Stimulated activated CD8-positive, alpha-beta memory T cell treated with anti-CD3 and anti-CD28 coated beads, Interleukin-15, amount 100 ng/mL, for 4 hours (primary cell): ENCODE measurements around the gene SCUBE3.

ENCODE experiments used
- DNase-seq, 2 donors: peaks; one replicate each; pipeline ENCODE4 v3.0.0-alpha.2; 2020; ENCODE audit warnings: low read depth in 2 of 2

SCUBE3 gene

DNA sequence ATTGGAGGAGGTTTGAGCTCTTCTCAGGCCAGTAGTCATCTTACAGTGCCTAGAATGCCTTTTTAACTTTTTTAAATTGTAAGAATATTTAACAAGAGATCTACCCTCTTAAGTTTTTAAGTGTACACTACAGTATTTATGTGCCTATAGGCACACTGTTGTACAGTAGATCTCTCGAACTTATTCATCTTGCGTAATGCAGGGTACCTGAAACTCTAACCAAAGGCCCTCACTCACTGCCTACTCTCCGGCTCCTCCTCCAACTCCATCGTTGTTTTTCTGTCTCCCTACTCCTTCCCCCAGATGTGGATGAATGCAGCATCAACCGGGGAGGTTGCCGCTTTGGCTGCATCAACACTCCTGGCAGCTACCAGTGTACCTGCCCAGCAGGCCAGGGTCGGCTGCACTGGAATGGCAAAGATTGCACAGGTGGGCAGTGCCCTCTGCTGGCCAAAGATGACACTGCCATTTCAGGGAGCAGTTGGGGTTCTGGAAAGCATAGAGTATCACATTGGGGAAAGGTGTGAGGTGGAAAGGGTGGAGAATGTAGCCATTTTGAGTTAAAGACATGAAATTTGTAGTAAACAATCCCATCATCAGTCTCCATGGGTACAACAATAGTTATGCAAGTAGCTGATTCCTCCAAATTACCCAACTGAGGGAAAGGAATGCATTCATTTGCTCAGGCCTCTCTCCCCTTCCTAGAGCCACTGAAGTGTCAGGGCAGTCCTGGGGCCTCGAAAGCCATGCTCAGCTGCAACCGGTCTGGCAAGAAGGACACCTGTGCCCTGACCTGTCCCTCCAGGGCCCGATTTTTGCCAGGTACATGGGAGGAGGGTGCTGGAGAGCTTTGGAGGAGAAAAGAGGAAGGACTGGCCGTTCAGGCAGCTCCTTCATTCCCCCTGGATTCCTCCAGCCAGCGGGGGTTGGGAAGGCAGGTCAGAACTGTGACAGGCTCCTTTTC lies 27.4 kb downstream of the SCUBE3 start:
- DNase-seq = peak; percentile 23 to 36

- DNase-seq = no peak
Measured at GRCh38 chr6:35242486-35242885, 28.7 kb downstream of the SCUBE3 start.

DNA sequence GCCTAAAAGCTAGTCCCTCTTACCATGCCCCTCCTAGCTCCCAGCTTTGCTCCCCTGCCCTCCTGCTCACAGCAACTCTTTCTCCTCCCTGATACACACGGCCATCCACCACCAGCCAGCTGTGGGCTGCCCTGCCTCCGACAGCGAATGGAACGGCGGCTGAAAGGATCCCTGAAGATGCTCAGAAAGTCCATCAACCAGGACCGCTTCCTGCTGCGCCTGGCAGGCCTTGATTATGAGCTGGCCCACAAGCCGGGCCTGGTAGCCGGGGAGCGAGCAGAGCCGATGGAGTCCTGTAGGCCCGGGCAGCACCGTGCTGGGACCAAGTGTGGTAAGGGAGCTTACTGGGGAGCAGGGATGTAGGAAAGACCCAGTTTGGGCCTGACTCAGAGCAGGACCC lies 29.1 kb downstream of the SCUBE3 start:
- no peak for DNase-seq

DNA sequence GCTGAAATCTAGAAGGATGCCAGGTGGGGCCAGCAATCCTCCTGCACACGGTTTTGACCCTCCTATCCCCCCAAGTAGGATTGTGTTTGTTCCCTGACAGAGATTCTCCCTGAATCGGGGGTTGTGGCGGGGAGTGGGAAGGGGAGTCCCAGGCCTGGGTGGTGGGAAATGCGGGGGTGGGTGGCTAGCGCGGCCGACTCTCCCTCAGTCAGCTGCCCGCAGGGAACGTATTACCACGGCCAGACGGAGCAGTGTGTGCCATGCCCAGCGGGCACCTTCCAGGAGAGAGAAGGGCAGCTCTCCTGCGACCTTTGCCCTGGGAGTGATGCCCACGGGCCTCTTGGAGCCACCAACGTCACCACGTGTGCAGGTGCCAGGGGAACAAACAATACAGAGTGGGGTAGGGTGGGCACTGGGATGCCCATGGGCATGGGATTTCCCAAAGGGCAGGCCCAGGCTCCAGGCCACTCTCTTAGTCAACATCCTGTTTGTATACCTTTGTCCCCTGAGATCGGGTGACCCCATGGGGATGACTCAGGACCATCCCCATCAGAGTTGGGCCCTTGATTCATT lies 29.7 kb downstream of the SCUBE3 start:
- DNase-seq = no peak

DNA sequence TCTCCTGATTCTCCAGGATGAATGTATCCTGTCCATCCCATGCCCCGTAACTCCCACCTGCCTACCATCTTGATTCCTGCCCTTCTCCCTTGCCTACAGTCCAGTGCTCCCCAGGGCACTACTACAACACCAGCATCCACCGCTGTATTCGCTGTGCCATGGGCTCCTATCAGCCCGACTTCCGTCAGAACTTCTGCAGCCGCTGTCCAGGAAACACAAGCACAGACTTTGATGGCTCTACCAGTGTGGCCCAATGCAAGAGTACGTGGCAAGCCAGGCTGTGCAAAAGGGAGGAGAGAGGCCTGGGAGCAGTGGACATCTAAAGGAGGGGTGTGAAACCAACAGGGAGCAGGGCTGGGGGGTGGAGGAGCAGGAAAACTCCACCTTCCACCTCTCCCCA lies 30.8 kb downstream of the SCUBE3 start:
- no peak for DNase-seq

DNA sequence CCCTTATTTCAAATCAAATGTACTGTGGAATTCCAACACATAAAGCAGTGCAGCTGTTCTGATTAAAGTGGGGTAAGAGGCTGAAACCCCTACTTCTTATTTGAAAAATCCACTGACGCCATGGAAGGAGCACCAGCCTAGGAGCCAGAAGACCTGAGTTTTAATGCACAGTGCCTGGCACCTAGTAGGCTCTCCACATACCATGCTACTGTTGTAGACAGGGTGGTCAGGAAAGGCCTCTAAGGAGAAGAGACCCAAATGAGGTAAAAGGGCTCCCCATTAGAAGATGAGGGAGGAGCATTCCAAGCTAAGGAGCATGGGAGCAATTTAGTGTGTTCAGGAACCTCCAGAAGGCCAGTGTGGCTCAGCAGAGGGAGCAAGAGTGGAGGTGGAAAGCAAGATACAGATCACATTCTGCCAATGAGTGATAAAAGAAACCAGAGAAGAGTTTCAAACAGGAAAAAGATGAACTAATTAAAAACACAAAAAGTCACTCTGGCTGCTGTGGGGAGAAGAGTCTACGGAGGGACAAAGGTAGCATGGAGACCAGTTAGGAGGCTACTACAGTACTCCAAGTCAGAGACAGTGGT lies 34.0 kb downstream of the SCUBE3 start:
- DNase-seq = no peak

GRCh38 chr6:35248300-35248699 lies 34.5 kb downstream of the SCUBE3 start:
- no peak for DNase-seq

DNA sequence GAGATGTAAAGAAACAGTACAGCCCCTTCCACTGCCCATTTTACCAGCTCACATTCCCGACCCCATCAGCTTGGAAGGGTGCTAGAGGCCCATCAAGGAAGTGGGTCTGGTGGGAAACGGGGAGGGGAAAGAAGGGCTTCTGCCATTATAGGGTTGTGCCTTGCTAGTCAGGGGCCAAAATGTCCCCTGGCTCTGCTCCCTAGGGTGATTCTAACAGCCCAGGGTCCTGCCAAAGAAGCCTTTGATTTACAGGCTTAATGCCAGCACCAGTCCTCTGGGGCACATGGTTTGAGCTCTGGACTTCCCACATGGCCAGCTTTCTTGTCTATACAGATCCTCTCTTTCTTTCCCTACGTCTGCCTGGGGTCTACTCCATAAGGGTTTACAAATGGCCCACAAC lies 35.2 kb downstream of the SCUBE3 start:
- DNase-seq = no peak

DNA sequence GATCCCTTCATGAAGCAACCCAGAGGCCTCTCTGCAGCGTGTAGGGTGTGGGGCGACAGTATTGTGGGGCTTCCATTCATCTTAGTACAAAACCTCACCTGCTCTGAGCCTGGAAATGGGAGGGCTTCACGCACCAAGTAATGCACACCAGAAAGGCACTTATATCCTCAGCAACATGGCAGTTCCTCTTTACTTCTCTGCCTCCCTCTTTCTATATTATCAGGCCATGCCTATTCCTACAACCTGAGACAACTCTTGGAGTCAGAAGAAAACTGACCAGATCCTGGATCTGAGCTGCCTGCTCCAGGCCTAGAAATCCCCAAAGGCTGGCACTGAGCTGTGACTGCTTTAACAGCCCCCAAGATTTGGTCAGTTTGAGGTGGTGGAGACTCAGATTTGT lies 38.2 kb downstream of the SCUBE3 start:
- DNase-seq = no peak

- no peak for DNase-seq
Measured at GRCh38 chr6:35253249-35253648, 39.5 kb downstream of the SCUBE3 start.

- no peak for DNase-seq
Measured at GRCh38 chr6:35258336-35258735, 44.6 kb downstream of the SCUBE3 start.

DNA sequence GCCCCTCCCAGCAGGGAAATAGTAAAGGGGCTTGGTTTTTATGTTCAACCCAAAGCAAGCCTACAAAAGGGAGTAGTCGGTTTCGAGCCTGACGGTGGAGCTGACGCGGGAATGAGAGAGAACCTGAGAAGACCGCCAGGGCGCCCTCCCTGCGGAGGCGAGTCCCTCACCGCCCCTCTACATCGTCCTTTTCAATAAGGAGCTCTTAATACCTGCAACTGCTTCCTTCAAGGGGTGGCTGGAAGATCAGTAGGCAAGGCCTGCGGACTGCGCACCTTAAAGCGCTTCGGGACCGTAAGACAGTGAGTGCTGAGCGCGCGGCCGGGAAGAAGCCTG lies 45.1 kb downstream of the SCUBE3 start:
- DNase-seq = peak in 1 of 2 donors; percentile 1

DNA sequence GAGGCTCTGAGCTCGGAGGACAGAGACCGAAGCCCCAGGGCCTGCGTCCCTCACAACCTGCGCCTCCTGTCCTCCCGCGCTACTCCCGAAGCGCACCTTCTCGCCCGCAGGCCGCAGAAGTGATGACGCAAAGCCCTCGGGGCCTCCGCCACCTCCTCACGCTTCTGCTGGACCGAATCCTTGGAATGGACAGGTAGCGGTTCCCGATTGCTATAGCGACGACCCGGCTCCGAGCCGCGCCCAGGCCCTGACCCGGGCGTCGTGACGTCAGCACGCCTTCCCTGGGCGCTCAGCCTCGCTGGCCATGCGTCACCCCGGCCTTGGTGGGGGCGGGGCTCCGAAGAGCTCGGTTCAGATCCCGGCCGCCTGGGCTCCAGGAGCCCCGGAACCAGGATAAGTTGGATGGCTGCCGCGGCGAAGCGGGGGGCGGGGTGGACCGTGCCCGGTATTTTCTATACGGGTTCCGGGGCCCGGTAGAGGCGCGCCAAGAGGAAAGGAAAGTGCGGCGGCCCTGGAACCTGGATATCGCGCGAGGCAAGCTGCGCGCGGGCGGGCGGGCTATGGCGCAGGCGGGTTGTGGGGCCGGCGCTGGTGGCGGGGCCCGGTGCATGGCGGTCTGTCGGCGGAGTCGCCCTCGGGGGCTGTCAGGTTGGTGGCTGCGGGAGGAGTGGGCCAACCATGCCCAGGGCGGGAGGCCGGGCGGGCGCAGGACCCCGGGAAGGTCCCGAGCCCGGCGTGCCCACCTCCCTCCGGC lies 45.6 kb downstream of the SCUBE3 start, which contains the start of gene ZNF76:
ZNF76 (plus strand) TSS at position 542 of the 754 bp plus-strand sequence. CDS start 21,417 bp downstream, outside the sequence.
- peak; percentile 78 to 82 for DNase-seq

DNA sequence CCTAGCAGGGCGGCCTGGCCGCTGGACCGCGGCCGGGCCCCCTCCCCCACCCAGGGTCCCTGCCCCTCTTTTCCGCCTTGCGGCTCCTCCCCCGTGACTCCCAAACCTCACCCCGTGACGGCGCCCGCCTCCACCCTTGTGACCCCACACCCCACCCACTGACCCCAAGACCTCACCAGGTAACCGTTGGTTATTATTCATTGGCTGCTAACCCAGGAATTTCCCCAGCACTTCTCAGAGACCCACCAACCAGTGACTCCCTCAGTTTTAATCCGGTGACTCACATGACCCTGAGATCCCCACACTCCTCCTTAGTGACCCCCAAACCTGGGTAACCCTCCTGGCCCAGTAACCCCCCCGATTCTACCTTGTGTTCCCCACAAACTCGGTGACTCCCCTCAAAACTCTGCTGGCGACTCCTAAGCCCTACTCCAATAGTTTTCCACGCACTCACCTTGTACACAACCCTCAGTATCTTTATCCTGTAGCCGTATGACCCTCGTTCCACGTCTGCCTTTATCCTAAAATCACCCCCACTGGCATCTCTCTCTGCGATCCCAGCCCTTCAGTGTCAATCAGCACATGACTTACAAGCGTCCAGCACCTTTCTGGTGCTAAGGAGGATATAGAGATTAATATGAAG lies 46.3 kb downstream of the SCUBE3 start:
- peak; percentile 57 to 71 for DNase-seq

DNA sequence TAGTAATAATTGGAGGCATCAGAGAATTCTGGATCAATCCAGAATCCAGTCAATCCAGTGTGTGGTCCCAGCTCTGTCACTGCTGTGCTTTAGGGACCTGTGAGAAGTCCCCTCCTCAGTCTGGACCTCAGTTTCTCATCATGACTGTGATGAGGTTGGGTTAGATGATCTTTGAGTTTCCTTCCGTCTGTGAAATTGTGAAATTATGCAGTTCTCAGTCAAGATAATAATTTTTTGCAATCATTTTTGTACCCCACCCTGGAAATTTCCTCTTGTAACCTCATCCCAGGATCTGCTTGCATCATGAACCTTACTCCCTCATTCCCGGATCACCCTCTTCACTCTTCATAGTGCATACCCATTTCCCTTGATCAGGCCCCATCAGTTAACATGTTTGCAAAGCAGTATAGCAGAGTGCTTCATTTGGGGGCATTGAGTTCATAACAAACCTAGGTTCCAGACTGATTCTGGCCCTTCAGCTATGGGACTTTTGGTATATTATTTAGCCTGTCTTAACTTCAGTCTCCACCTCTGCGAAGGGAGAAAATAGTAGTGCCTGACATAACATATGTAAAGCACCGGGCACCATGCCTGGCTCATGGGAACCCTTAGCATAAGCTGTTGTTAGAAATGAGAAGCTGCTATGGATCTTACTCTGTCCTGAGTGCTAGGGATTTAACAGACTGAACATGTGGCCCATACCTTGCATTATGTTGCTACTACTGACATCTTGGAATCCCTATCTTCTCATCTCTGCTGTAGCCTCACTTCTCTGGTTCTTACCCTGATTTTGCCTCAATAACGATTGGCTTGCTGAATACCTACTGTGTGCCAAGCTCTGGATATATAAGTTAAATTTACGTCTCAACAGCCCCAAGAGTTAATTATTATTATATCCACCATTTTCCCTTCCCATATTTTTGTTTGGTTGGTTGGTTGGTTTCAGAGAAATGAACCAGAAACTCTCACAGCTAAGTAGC lies 47.1 kb downstream of the SCUBE3 start:
- no peak for DNase-seq

GRCh38 chr6:35262596-35262995 lies 48.8 kb downstream of the SCUBE3 start:
- no peak for DNase-seq

GRCh38 chr6:35264550-35265274 lies 51.0 kb downstream of the SCUBE3 start:
- DNase-seq = no peak

- DNase-seq = no peak
Measured at GRCh38 chr6:35265523-35265922, 51.8 kb downstream of the SCUBE3 start.

DNA sequence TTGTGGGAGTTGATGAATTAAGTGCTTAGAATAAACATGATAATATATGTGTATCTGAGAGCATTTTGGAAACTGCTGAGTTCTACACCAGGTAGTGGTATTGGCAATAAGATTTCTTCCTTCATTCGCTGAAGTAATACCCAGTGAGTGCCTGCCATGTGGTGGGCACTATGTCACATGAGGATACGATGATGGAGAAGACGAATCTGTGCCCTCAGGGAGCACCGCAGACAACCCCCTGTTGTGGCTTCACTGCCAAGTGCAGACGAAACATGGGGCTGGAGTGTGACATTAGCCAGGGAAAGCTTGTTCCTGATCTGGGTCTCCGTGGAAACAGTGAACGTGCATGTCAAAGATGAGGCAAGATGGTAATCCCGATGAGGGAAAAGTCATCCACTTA lies 53.7 kb downstream of the SCUBE3 start:
- DNase-seq = no peak

- DNase-seq = no peak
Measured at GRCh38 chr6:35267897-35268296, 54.1 kb downstream of the SCUBE3 start.
